ENCODE measurements around the gene NT5DC4.

NT5DC4 gene

DNA sequence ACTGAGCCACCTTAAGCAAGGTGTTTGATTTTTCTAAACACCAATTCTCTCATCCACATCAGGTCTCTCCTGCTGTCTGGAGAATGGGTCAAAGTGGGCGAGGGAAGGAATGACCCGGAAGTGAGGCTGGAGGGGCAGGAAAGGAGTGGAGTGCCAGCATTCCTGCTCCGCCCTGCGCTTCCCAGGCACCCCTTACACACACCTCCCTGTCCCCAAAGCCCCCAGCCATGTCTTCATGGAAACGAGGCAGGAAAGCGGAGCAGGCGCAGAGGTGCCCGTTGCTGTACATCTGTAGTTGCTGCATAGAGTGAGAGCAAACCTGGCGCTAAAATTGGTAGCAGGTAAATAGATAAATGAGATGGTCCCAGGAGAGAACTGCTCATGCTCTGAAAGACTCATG is 27.2 kb upstream of the NT5DC4 start:
- DNase-seq = no peak
- Mint-ChIP-seq H3K4me3 (no peak overlapping the region), H3K9me3 (no peaks in the 10 kb centered on the region), H3K27me3 (ENCODE audit: low read depth, poor library complexity) (peaks cover 23% of the 10 kb centered on the region), H3K36me3 (ENCODE audit: low read depth) (no peaks in the 10 kb centered on the region), H3K27ac (no peak overlapping the region), H3K4me1 (peaks cover 16% of the 10 kb centered on the region)
- no peak for TF ChIP-seq CTCF (IDR thresholded peaks at IDR 0.05)

GRCh38 chr2:112694182-112694581 is 26.6 kb upstream of the NT5DC4 start:
- TF ChIP-seq CTCF (IDR thresholded peaks at IDR 0.05) = no peak
- peaks cover 16% of the 10 kb centered on the region for H3K4me1 Mint-ChIP-seq
- no peaks in the 10 kb centered on the region for H3K36me3 Mint-ChIP-seq (ENCODE audit: low read depth)
- H3K4me3 Mint-ChIP-seq = no peak overlapping the region
- no peak for DNase-seq
- H3K9me3 Mint-ChIP-seq = no peaks in the 10 kb centered on the region
- peaks cover 20% of the 10 kb centered on the region for H3K27me3 Mint-ChIP-seq (ENCODE audit: low read depth, poor library complexity)
- no peak overlapping the region for H3K27ac Mint-ChIP-seq

GRCh38 chr2:112698834-112699515 is 21.8 kb upstream of the NT5DC4 start:
- Mint-ChIP-seq H3K27me3 (ENCODE audit: low read depth, poor library complexity) (peaks cover 27% of the 10 kb centered on the region), H3K9me3 (no peaks in the 10 kb centered on the region), H3K4me1 (no peaks in the 10 kb centered on the region), H3K4me3 (no peak overlapping the region), H3K27ac (no peak overlapping the region), H3K36me3 (ENCODE audit: low read depth) (no peaks in the 10 kb centered on the region)
- no peak for TF ChIP-seq CTCF (IDR thresholded peaks at IDR 0.05)
- no peak for DNase-seq

DNA sequence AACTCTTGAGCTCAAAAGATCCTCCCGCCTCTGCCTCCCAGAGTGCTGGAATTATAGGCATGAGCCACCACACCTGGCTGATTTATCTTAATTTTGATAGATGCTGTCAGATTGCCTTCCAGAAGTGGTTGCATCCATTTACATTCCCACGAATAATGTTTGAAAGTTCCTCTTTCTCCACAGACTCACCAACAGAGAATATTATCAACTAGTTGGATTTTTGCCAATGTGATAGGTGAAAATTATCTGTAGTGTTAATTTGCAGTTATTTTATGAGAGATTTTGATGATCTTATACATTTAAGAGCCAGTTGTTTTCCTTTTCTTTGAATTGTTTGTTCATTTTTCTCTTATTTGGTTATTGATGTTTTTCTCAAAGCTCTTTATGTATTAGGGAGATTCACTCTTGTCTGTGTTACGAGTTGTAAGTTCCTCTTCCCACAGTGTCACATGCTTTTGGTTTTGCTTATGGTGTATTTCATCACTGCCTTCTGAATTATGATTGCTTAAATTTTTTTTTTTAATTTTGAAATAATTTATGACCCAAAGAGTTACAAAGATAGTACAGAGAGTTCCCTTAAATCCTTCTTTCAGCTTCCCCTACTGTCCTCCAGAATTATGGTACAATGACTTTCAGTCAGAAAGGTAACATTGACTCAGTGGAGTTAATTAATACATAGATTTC is 20.7 kb upstream of the NT5DC4 start:
- Mint-ChIP-seq H3K27me3 (ENCODE audit: low read depth, poor library complexity) (peaks cover 27% of the 10 kb centered on the region), H3K36me3 (ENCODE audit: low read depth) (no peaks in the 10 kb centered on the region), H3K27ac (no peak overlapping the region), H3K4me3 (no peak overlapping the region), H3K9me3 (no peaks in the 10 kb centered on the region), H3K4me1 (no peaks in the 10 kb centered on the region)
- no peak for TF ChIP-seq CTCF (IDR thresholded peaks at IDR 0.05)
- no peak for DNase-seq

DNA sequence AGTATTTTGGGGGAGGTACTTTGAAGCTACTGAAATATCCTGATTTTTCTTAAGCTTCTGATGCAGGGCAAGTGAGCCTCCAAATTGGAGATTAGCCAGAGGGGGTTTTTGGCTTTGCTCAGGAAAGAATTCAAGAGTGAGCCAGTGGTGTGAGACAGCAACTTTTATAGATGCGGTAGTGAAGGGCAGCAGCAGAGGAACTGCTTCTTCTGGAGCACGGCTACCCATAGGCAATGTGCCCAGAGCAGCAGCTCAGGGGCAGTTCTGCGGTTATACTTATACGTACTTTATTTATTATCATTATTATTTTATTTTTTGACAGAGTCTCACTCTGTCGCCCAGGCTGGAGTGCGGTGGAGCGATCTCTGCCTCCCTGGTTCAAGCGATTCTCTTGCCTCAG is 19.8 kb upstream of the NT5DC4 start:
- no peaks in the 10 kb centered on the region for H3K36me3 Mint-ChIP-seq (ENCODE audit: low read depth)

More for the DNA sequence above, 19.8 kb upstream of the NT5DC4 start:
- no peak for TF ChIP-seq CTCF (IDR thresholded peaks at IDR 0.05)
- Mint-ChIP-seq H3K9me3 (no peaks in the 10 kb centered on the region), H3K4me3 (no peak overlapping the region), H3K27me3 (ENCODE audit: low read depth, poor library complexity) (peaks cover 26% of the 10 kb centered on the region), H3K4me1 (no peaks in the 10 kb centered on the region), H3K27ac (no peak overlapping the region)
- DNase-seq = no peak
